Lung (tissue), 12 donors: ENCODE measurements around the gene PRPF40B. TPM values are rescaled to one million over a fixed set of nuclear protein-coding genes. Genes with fewer than 3 reads are reported as not detected.

ENCODE experiments used
- ATAC-seq: fragments of 200-7000 bp; cut with Tn5 transposase; one replicate; pipeline ENCODE4 v1.9.1; 2020; ENCODE audit warnings: moderate number of reproducible peaks; ENCODE audit not compliant: insufficient read depth, low FRiP score
- DNase-seq, 3 donors: peaks; one replicate each; pipeline ENCODE4 v3.0.0-alpha.2; 2013 to 2017
- H3K27ac ChIP-seq, 2 donors: one replicate each; pipeline ENCODE4 v1.5.1; 2013; ENCODE audit warnings: mild to moderate bottlenecking in 2 of 2, moderate library complexity in 2 of 2, control low read depth in 1 of 2, inconsistent platforms in 1 of 2, low read depth in 1 of 2, low read length in 1 of 2
- H3K27me3 ChIP-seq, 3 donors: one replicate each; pipeline ENCODE4 v1.5.1; 2013; ENCODE audit warnings: low read length in 2 of 3; ENCODE audit not compliant: control insufficient read depth in 3 of 3, insufficient read depth in 3 of 3
- H3K36me3 ChIP-seq, 4 donors: one replicate each; pipeline ENCODE4 v1.5.1; 2013; ENCODE audit warnings: low read length in 4 of 4, mild to moderate bottlenecking in 1 of 4, moderate library complexity in 1 of 4; ENCODE audit not compliant: control insufficient read depth in 4 of 4, insufficient read depth in 4 of 4
- H3K4me1 ChIP-seq, 5 donors: one replicate each; pipeline ENCODE4 v1.5.1; 2013; ENCODE audit warnings: low read length in 5 of 5, mild to moderate bottlenecking in 2 of 5, moderate library complexity in 1 of 5; ENCODE audit not compliant: control insufficient read depth in 5 of 5, insufficient read depth in 5 of 5
- H3K4me3 ChIP-seq: one replicate; pipeline ENCODE4 v1.5.1; 2013; ENCODE audit warnings: mild to moderate bottlenecking, control low read depth, moderate library complexity
- H3K9ac ChIP-seq, 2 donors: one replicate each; pipeline ENCODE4 v1.5.1; 2013; ENCODE audit warnings: low read length in 2 of 2, control low read depth in 1 of 2; ENCODE audit not compliant: insufficient read depth in 1 of 2
- H3K9me3 ChIP-seq, 4 donors: one replicate each; pipeline ENCODE4 v1.5.1; 2013; ENCODE audit warnings: low read length in 3 of 4, mild to moderate bottlenecking in 1 of 4, moderate library complexity in 1 of 4; ENCODE audit not compliant: control insufficient read depth in 4 of 4, insufficient read depth in 3 of 4
- CTCF ChIP-seq: IDR thresholded peaks from 2 replicates; pipeline ENCODE4 v1.5.1; 2012; ENCODE audit warnings: mild to moderate bottlenecking; ENCODE audit errors: control extremely low read depth, extremely low read depth
- WGBS, 2 donors: extraction: QIAGEN DNeasy Blood & Tissue Kit; methylation state at CpG; one replicate each; pipeline ENCODE4 v1.1.7; 2013; 5-methylcytosine and 5-hydroxymethylcytosine counted together
- polyA plus RNA-seq, 2 donors: library from polyadenylated mRNA; stranded (reverse); fragments of 200-250 nt; gene quantifications; one replicate each; pipeline ENCODE4 v1.2.1, GENCODE V29; 2013
- total RNA-seq, 2 donors: library from RNA; depleted of rRNA in 1 of 2; stranded (reverse); fragments of >200 nt in 1 of 2; gene quantifications; one replicate each; pipeline ENCODE4 v1.2.1, GENCODE V29; 2014 to 2021
- donor health status: control.
- donor health status: control.
- donor health status: Bipolar disorder and iron deficiency.
- donor health status: healthy.
- donor health status: DM: yes; HTN: yes; CAD: no.

PRPF40B gene
- total and polyA plus RNA-seq, 4 donors, result 10.0 to 20.0 (median 17.1) TPM

- Histone ChIP-seq H3K9me3 (no peaks in the 10 kb centered on the region), H3K4me1 (peaks cover 0 to 33% (median 24%) of the 10 kb centered on the region in 5 donors), H3K36me3 (peaks cover 0 to 64% (median 53%) of the 10 kb centered on the region in 4 donors), H3K27ac (peak overlapping the region in 1 of 2 donors; percentile 8), H3K9ac (no peak overlapping the region), H3K27me3 (no peaks in the 10 kb centered on the region), H3K4me3 (no peak overlapping the region)
- ATAC-seq (no peak), DNase-seq (no peak)
- no peak for TF ChIP-seq CTCF
- 88 to 94% methylated on average over 6 of the region's 6 CpGs for WGBS, 2 donors
These were observed 22.0 kb downstream of the PRPF40B start for GRCh38 chr12:49645146-49646039.

DNA sequence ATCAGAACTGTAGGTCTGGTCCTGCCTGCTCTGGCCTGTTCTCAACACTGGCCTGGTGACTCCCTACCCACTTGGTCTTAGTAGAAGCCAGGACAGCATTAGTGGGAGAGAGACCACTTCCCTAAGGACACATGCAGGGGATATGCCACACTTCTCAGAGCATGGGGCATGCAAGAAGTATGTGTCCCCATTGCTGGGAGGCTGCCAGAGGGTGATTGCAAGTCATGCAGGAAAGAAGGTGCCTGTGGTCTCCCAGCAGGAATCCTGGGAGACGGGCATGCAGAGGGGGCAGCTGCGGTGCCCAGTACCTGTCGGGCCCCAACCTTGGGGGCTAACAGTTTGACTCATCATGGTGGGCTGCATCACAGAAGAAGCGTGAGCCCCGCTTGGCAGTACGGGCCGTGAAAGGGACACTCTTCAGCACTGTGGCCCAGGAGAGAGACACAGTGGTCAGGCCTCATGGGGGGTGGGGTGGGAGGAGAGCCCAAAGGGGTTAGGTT lies 23.0 kb downstream of the PRPF40B start:
- Histone ChIP-seq H3K9ac (no peak overlapping the region), H3K9me3 (no peaks in the 10 kb centered on the region), H3K4me1 (peaks cover 0 to 33% (median 24%) of the 10 kb centered on the region in 5 donors), H3K27ac (peak overlapping the region in 1 of 2 donors; percentile 87), H3K36me3 (peaks cover 0 to 65% (median 55%) of the 10 kb centered on the region in 4 donors), H3K27me3 (no peaks in the 10 kb centered on the region), H3K4me3 (no peak overlapping the region)
- ATAC-seq (no peak), DNase-seq (no peak)
- TF ChIP-seq CTCF, result no peak
- WGBS, 2 donors, result 86 to 91% methylated on average over 7 of the region's 7 CpGs

- H3K4me1 ChIP-seq, result peaks cover 0 to 33% (median 24%) of the 10 kb centered on the region in 5 donors
- no peak overlapping the region for H3K9ac ChIP-seq
- H3K27me3 ChIP-seq, result no peaks in the 10 kb centered on the region
- H3K36me3 ChIP-seq, result peaks cover 0 to 65% (median 59%) of the 10 kb centered on the region in 4 donors
- peak overlapping the region in 1 of 2 donors; percentile 87 for H3K27ac ChIP-seq
- H3K9me3 ChIP-seq, result no peaks in the 10 kb centered on the region
- TF ChIP-seq CTCF, result no peak
- no peak overlapping the region for H3K4me3 ChIP-seq
- DNase-seq (peak; percentile 45 to 68 (median 66)), ATAC-seq (no peak)
- WGBS, 2 donors, result 62 to 75% methylated on average over 12 of the region's 12 CpGs
These were observed 23.7 kb downstream of the PRPF40B start for GRCh38 chr12:49646871-49647654.
